Stomach (tissue), 4 donors: ENCODE data around the gene HMGCS2.

Experiments
- POLR2AphosphoS5 ChIP-seq, 3 donors: sonication (generic); formaldehyde crosslinking; IDR thresholded peaks; one replicate each; pipeline ENCODE4 v1.6.1; 2016; ENCODE audit warnings: antibody characterized with exemption in 3 of 3
- TF ChIP-seq, protein P1 (sequence below), 7 experiments: fragments of 450-650 bp in 4 of 7; fragments of 200-600 bp in 3 of 7; sonication (generic) in 3 of 7; IDR thresholded peaks; one replicate each; pipeline ENCODE4 v1.5.1; 2016 to 2019; ENCODE audit warnings: antibody characterized with exemption in 7 of 7, control low read depth in 2 of 7, mild to moderate bottlenecking in 1 of 7

GRCh38 chr1:119737040-119737682 is 31.5 kb downstream of the HMGCS2 start:
- TF ChIP-seq, protein P1, sequence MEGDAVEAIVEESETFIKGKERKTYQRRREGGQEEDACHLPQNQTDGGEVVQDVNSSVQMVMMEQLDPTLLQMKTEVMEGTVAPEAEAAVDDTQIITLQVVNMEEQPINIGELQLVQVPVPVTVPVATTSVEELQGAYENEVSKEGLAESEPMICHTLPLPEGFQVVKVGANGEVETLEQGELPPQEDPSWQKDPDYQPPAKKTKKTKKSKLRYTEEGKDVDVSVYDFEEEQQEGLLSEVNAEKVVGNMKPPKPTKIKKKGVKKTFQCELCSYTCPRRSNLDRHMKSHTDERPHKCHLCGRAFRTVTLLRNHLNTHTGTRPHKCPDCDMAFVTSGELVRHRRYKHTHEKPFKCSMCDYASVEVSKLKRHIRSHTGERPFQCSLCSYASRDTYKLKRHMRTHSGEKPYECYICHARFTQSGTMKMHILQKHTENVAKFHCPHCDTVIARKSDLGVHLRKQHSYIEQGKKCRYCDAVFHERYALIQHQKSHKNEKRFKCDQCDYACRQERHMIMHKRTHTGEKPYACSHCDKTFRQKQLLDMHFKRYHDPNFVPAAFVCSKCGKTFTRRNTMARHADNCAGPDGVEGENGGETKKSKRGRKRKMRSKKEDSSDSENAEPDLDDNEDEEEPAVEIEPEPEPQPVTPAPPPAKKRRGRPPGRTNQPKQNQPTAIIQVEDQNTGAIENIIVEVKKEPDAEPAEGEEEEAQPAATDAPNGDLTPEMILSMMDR (IDR thresholded peaks at IDR 0.05) = no peak
- peak in 2 of 3 donors; percentile 24 to 32 for TF ChIP-seq POLR2AphosphoS5 (IDR thresholded peaks at IDR 0.05)
